Chondrocyte (in vitro differentiated cells): ENCODE results near the gene GPAT3. TPM values are rescaled to one million over a fixed set of nuclear protein-coding genes. Genes with fewer than 3 reads are reported as not detected.

ENCODE experiments used
- DNase-seq: peaks from one replicate; pipeline ENCODE4 v3.0.0; 2021; ENCODE audit warnings: mixed read lengths, low spot score
- H3K27ac Mint-ChIP-seq: one replicate; pipeline ENCODE4 v1.8.0; 2021; ENCODE audit warnings: mild to moderate bottlenecking, moderate library complexity, mixed read lengths; ENCODE audit not compliant: unreplicated experiment
- H3K27me3 Mint-ChIP-seq: 2 replicates; pipeline ENCODE4 v1.8.0; 2021; ENCODE audit warnings: low read depth, mixed read lengths
- H3K36me3 Mint-ChIP-seq: 2 replicates; pipeline ENCODE4 v1.8.0; 2021; ENCODE audit warnings: low read depth, mixed read lengths
- H3K4me1 Mint-ChIP-seq: 2 replicates; pipeline ENCODE4 v1.8.0; 2021; ENCODE audit warnings: low read depth, mild to moderate bottlenecking, mixed read lengths
- H3K4me3 Mint-ChIP-seq: one replicate; pipeline ENCODE4 v1.8.0; 2021; ENCODE audit warnings: mild to moderate bottlenecking, moderate library complexity, mixed read lengths; ENCODE audit not compliant: unreplicated experiment
- H3K9me3 Mint-ChIP-seq: 2 replicates; pipeline ENCODE4 v1.8.0; 2021; ENCODE audit warnings: low read depth, mixed read lengths
- CTCF ChIP-seq: fragments of 200-600 bp; sonication (generic); IDR thresholded peaks from 2 replicates; pipeline ENCODE4 v1.5.0; 2021; ENCODE audit warnings: antibody characterized with exemption, mild to moderate bottlenecking, moderate library complexity
- total RNA-seq: library from RNA; stranded (reverse); gene quantifications from 3 replicates; pipeline ENCODE4 v1.2.1, GENCODE V29; 2021

GPAT3 gene
- total RNA-seq, 1 donor from 2014 or later: 0.07 TPM

GRCh38 chr4:83603129-83603528 lies 67.2 kb downstream of the GPAT3 start:
- no peak overlapping the region for H3K4me3 Mint-ChIP-seq
- no peak for TF ChIP-seq CTCF
- H3K4me1 Mint-ChIP-seq: peaks cover 3% of the 10 kb centered on the region
- DNase-seq: no peak
- no peaks in the 10 kb centered on the region for H3K27me3 Mint-ChIP-seq
- no peak overlapping the region for H3K27ac Mint-ChIP-seq
- peaks cover 6% of the 10 kb centered on the region for H3K9me3 Mint-ChIP-seq
- H3K36me3 Mint-ChIP-seq: no peaks in the 10 kb centered on the region

DNA sequence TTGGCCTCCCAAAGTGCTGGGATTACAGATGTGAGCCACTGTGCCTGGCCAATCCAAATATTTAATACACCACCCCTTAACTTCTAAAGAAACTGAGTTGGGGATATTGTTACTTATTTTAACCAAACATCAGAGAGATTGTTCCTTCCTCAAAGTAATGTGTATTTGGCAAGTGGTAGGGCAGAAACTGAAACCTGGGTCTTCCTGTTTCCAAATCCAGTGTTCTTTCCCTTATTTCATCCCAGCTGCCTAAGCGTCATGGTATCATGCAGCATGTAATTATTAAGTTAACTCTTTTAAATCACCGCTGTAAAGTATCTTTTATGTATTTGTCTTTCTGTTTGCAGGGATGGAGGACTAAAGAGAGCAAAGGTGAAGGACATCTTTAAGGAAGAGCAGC lies 68.4 kb downstream of the GPAT3 start:
- Mint-ChIP-seq H3K27ac (no peak overlapping the region), H3K36me3 (no peaks in the 10 kb centered on the region), H3K4me3 (no peak overlapping the region), H3K4me1 (peaks cover 3% of the 10 kb centered on the region), H3K9me3 (peaks cover 4% of the 10 kb centered on the region), H3K27me3 (no peaks in the 10 kb centered on the region)
- no peak for DNase-seq
- no peak for TF ChIP-seq CTCF

DNA sequence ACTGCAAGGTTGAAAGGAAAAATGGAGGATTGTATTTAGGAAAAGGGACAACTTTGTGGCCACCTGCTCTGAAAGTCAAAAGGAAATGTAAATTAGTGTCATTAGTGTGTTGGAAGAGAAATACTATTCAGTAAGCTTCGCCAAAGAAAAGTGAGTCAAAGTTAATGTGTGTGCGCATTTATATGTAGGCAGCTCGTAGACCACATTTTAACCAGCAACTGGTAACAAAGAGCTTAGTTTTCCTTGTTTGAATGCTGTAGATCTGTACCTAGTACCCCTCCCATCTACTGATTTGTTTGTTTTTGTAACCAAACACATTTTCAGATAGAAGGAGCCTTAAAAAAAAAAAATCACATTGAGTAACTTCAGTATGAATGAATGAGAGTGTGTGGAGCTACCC lies 69.3 kb downstream of the GPAT3 start:
- Mint-ChIP-seq H3K27me3 (no peaks in the 10 kb centered on the region), H3K9me3 (peaks cover 1% of the 10 kb centered on the region), H3K36me3 (no peaks in the 10 kb centered on the region), H3K4me3 (no peak overlapping the region), H3K27ac (no peak overlapping the region), H3K4me1 (peaks cover 3% of the 10 kb centered on the region)
- TF ChIP-seq CTCF: no peak
- no peak for DNase-seq

GRCh38 chr4:83605744-83606172 lies 69.8 kb downstream of the GPAT3 start:
- DNase-seq: no peak
- no peak overlapping the region for H3K4me3 Mint-ChIP-seq
- no peak for TF ChIP-seq CTCF
- H3K9me3 Mint-ChIP-seq: peaks cover 6% of the 10 kb centered on the region
- no peaks in the 10 kb centered on the region for H3K27me3 Mint-ChIP-seq
- H3K27ac Mint-ChIP-seq: no peak overlapping the region
- H3K36me3 Mint-ChIP-seq: no peaks in the 10 kb centered on the region
- H3K4me1 Mint-ChIP-seq: peaks cover 3% of the 10 kb centered on the region

DNA sequence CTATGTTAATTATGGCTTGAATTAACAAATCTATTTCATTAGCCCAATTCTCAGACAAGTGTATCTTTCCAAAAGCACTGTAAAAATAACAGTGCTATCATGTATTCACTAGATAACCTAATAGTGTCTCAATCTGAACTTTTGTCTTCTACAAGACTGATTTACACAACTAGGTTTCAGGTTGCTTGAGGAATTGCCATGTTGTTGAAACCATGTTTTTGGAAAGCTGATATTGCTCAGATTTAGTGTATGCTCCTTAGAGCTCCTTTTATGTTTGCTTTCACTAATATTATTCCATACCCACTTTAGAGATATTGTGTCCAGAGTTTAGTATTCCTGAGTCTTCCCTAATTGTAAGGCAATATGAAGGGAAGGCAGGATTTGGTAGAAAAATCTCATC lies 70.6 kb downstream of the GPAT3 start:
- Mint-ChIP-seq H3K27ac (no peak overlapping the region), H3K36me3 (no peaks in the 10 kb centered on the region), H3K27me3 (peaks cover 2% of the 10 kb centered on the region), H3K4me1 (peaks cover 3% of the 10 kb centered on the region), H3K9me3 (peaks cover 14% of the 10 kb centered on the region), H3K4me3 (no peak overlapping the region)
- TF ChIP-seq CTCF: no peak
- no peak for DNase-seq
